Stimulated activated CD8-positive, alpha-beta memory T cell treated with anti-CD3 and anti-CD28 coated beads, Interleukin-15, amount 100 ng/mL, for 24 hours (primary cell): Measurements from ENCODE around the gene METTL23.
A peak's percentile ranks its signal among the peaks of the same experiment; 100 is the strongest.
"Not testable (repeated sequence)": the region's sequence is repeated elsewhere in the genome, so short reads cannot be mapped to it uniquely, and the experiment has no call there.

Source experiments
- DNase-seq: peaks from one replicate; pipeline ENCODE4 v3.0.0-alpha.2; 2020; ENCODE audit warnings: low read depth

Gene METTL23

GRCh38 chr17:76713765-76714164, 12.9 kb upstream of the METTL23 start:
- DNase-seq: no peak

DNA sequence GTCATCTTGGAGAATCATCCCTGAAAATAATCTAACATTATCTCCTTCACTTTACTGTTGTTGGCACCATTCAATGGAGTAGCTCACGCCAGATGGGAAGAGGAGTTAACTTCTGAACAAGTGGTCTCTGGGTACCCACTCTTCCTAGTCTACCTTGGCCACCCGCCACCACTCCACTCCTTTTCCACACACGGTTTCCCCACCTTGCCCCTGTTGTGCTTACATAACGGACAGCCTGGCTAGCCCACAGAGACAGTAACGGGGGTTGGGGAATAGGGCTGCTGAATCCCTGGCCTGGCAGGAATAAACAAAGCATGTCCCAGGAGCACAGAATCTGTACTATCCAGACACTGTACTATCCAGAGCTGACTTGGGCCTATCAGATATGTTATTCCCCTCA, 12.3 kb upstream of the METTL23 start:
- DNase-seq: no peak

GRCh38 chr17:76714822-76715495, 11.7 kb upstream of the METTL23 start:
- DNase-seq: peak; percentile 65

- no peak for DNase-seq
Measured at GRCh38 chr17:76715496-76715830, 11.2 kb upstream of the METTL23 start.

- no peak for DNase-seq
Measured at GRCh38 chr17:76716146-76716838, 10.3 kb upstream of the METTL23 start.

- no peak for DNase-seq
Measured at GRCh38 chr17:76716839-76717215, 9.8 kb upstream of the METTL23 start.

DNA sequence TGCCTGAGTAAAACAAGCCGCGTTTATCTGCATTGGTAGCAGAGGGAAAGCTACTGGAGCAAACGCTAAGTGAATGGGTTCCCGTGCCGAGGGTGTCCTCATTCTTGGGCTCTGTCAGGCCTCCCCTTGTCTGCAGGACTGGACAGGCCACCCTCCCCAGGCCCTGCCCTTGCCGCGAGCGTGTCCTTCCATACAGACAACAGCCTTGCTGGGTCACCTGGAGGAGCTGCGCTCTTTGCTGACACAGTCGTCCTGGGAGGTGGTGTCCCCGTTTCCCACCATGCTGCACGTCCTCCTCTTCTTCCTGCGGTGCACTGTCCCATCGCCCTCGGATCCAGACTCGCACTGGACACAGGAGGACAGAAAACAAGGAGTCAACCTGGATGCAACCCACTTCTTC, 8.1 kb upstream of the METTL23 start:
- DNase-seq: no peak

DNA sequence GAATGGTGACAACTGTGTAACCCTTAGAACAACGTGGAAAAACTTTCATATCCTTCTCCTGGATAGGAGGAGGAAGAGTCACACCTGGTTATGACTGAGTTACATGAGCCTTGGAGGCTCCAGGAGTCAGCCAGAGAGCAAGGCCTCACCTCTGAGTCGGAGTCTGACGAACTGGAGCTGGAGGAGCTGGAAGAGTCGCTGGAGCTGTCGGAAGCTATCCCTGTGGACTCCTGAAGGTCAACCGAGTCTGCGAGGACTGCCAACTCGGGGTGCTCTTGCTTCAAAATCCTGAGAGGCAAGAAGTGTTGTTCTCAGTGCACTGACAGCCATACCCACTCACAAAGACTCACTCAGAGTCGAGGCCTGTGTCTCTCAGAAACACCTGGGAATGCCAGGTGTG, 6.4 kb upstream of the METTL23 start:
- DNase-seq: no peak

- no peak for DNase-seq
Measured at GRCh38 chr17:76720941-76721340, 5.7 kb upstream of the METTL23 start.

GRCh38 chr17:76721463-76721862, 5.2 kb upstream of the METTL23 start:
- DNase-seq: no peak

DNA sequence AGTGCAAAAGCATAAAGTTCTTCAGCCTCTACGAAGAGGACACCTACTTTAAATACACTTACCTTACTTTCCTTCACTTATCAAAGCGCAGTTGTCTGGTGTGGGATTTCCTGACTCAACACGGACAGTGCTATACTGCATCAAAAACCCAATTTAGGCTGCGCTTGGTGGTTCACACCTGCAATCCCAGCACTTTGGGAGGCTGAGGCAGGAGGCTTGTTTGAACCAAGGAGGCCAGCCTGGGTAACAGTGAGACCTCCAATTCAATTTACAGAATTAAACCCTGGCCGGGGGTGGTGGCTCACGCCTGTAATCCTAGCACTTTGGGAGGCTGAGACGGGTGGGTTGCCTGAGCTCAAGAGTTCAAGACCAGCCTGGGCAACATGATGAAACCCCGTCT, 4.4 kb upstream of the METTL23 start:
- no peak for DNase-seq

DNA sequence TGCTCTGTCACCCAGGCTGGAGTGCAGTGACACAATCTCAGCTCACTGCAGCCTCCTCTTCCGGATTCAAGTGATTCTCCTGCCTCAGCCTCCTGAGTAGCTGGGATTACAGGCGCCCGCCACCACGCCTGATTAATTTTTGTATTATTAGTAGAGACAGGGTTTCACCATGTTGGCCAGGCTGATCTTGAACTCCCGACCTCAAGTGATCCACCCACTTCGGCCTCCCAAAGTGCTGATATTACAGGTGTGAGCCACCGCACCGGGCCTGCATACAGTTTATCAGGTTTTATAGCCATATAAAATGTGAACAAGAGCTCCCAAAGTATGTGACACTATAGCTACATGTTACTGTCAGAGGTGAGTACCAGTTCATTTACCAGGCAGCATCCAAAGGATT, 3.7 kb upstream of the METTL23 start:
- not testable (repeated sequence) for DNase-seq

DNA sequence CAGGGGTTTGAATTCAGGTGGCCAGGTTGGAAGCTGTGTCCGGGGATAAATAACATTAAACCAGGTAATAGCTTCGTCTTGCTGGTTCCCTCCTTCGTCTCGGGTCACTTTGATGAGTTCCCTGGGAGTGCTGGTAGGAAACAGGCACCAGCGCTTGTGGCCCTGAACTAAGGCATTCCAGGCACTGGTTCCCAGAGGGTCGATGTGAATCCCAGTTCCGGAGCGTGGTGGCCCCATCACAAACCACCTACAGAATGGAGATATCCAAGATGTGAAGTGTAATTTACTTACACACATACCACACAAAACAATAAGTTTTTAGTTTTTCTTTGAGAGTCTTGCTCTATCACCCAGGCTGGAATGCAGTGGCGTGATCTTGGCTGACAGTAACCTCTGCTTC, 2.8 kb upstream of the METTL23 start:
- no peak for DNase-seq

GRCh38 chr17:76725580-76726230, 934 bp upstream of the METTL23 start:
- peak; percentile 43 for DNase-seq

GRCh38 chr17:76726231-76726775, 336 bp upstream of the METTL23 start, which contains the start of gene JMJD6:
Gene JMJD6 (minus strand): TSS chr17:76726606. CDS start chr17:76726475, 131 bp downstream.
- no peak for DNase-seq

- no peak for DNase-seq
Measured at GRCh38 chr17:76727745-76728456, 1.3 kb downstream of the METTL23 start.

DNA sequence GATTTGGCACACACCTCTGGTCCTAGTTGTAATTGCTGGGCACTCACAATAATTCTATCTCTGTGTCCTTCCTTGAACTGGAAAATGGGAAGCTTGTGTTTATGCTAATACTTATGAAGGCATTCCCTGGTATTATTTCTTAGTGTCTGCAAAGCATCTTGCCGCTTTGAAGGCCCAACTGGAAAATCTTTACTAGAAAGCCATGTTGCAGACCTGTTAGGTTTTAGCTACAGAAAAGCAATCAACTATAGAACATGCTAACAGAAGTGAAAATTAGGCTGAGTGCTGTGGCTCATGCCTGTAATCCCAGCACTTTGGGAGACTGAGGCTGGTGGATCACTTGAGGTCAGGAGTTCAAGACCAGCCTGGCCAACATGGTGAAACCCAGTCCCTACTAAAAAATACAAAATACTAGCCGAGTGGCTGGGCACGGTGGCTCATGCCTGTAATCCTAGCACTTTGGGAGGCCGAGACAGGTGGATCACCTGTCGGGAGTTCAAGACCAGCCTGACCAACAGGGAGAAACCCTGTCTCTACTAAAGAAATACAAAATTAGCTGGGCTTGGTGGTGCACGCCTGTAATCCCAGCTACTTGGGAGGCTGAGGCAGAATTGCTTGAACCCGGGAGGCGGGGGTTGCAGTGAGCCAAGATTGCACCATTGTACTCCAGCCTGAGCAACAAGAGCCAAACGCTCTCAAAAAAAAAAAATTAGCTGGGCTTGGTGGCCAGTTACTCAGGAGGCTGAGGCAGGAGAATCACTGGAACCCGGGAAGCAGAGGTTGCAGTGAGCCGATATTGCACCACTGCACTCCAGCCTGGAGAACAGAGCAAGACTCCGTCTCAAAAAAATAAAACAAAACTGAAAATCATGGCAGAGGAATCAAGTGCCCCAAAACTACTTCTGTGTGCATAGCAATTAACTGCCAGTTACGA, 5.4 kb downstream of the METTL23 start:
- DNase-seq: not testable (repeated sequence)

DNA sequence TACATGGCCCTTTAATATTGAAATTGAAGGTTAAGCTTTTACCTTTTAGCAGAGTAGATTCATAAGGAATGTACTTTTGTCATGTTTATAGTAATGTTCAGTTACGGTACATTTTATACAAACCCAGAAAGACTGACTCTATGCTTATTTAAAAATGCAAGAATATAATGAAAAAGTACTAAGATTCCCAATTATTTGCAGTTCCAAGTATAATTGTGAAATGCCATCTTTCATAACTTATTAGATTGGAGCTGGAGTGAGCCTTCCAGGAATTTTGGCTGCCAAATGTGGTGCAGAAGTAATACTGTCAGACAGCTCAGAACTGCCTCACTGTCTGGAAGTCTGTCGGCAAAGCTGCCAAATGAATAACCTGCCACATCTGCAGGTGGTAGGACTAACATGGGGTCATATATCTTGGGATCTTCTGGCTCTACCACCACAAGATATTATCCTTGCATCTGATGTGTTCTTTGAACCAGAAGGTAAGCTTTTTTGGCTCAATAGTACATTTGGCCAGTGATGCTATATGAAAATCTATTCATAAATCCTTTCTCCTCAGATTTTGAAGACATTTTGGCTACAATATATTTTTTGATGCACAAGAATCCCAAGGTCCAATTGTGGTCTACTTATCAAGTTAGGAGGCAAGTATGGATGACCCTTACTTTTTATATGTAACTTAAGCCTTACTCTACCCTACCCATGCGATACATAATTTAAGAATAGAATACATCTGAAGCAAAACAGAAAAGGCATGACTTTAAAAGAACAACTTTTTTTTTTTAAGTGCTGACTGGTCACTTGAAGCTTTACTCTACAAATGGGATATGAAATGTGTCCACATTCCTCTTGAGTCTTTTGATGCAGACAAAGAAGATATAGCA, 6.3 kb downstream of the METTL23 start:
- DNase-seq: no peak

- no peak for DNase-seq
Measured at GRCh38 chr17:76733618-76733957, 6.9 kb downstream of the METTL23 start.

- no peak for DNase-seq
Measured at GRCh38 chr17:76734080-76734840, 7.6 kb downstream of the METTL23 start.
